22Rv1 (cell line): ENCODE measurements around the gene ASCC1.

Experiments
- CTCF ChIP-seq: fragments of 450-650 bp; IDR thresholded peaks from 2 replicates; pipeline ENCODE4 v1.5.1; 2017; ENCODE audit warnings: mild to moderate bottlenecking
- ZFX ChIP-seq: fragments of 450-650 bp; IDR thresholded peaks from 2 replicates; pipeline ENCODE4 v1.6.1; 2017; ENCODE audit warnings: antibody characterized with exemption, borderline replicate concordance

- TF ChIP-seq CTCF: no peak
- no peak for TF ChIP-seq ZFX
Observed at GRCh38 chr10:72085166-72085565, 130.9 kb downstream of the ASCC1 start.
